Measurements from ENCODE around the gene PPP3CA.

GRCh38 chr4:101183666-101184373, 163.5 kb downstream of the PPP3CA start:
- TF ChIP-seq POLR2A (IDR thresholded peaks at IDR 0.05) (no peak), CTCF (IDR thresholded peaks at IDR 0.05) (no peak), POLR2AphosphoS5 (IDR thresholded peaks at IDR 0.05) (no peak), EP300 (IDR thresholded peaks at IDR 0.05) (no peak)
